Activated CD8-positive, alpha-beta memory T cell treated with anti-CD3 and anti-CD28 coated beads, Interleukin-2, amount 10 ng/mL, durations not matched to agents 7 days and 5 days (primary cell): ENCODE measurements around the gene CNOT8. TPM values are rescaled to one million over a fixed set of nuclear protein-coding genes. Genes with fewer than 3 reads are reported as not detected.

Experiments
- ATAC-seq: fragments of 150-1000 bp; cut with Tn5 transposase; one replicate; pipeline ENCODE4 v1.10.0; 2021; ENCODE audit warnings: moderate library complexity
- CTCF ChIA-PET: fragments of 350-600 bp; sonication (Branson Sonifier 250); formaldehyde crosslinking; loops from one replicate; lab custom pipeline; 2021; ENCODE audit warnings: antibody characterized with exemption; lab: Charles Lee
- DNase-seq: peaks from one replicate; pipeline ENCODE4 v3.0.0-alpha.2; 2020
- H3K27ac Mint-ChIP-seq: one replicate; pipeline ENCODE4 v1.8.0; 2021; ENCODE audit warnings: mild to moderate bottlenecking, mixed read lengths
- H3K27me3 Mint-ChIP-seq: one replicate; pipeline ENCODE4 v1.8.0; 2021; ENCODE audit warnings: mixed read lengths
- H3K36me3 Mint-ChIP-seq: one replicate; pipeline ENCODE4 v1.8.0; 2021; ENCODE audit warnings: mild to moderate bottlenecking, mixed read lengths
- H3K4me1 Mint-ChIP-seq: one replicate; pipeline ENCODE4 v1.8.0; 2021; ENCODE audit warnings: mixed read lengths
- H3K4me3 Mint-ChIP-seq: one replicate; pipeline ENCODE4 v1.8.0; 2021; ENCODE audit warnings: mild to moderate bottlenecking, moderate library complexity, mixed read lengths
- H3K9me3 Mint-ChIP-seq: one replicate; pipeline ENCODE4 v1.8.0; 2022; ENCODE audit warnings: low read depth, mixed read lengths
- total RNA-seq, 2 experiments: library from RNA; stranded (reverse); gene quantifications; one replicate each; pipeline ENCODE4 v1.2.3, GENCODE V29; 2021

Gene CNOT8
- 10 to 100 TPM; 61.6 to 62.4 TPM for total RNA-seq

GRCh38 chr5:154858297-154858971, at the start of gene CNOT8:
Gene CNOT8, plus strand, starts transcription at chr5:154858627. Its CDS starts 4,652 bp downstream, at chr5:154863279.
- Mint-ChIP-seq H3K9me3 (no peaks in the 10 kb centered on the region), H3K4me3 (peak within 1 kb of the TSS; percentile 93), H3K27ac (peak within 1 kb of the TSS; percentile 100), H3K4me1 (peaks cover 35% of the 10 kb centered on the region), H3K27me3 (no peaks in the 10 kb centered on the region), H3K36me3 (peaks cover 25% of the 10 kb centered on the region)
- DNase-seq = peak; percentile 98
- peak; percentile 84 for ATAC-seq
- CTCF ChIA-PET = interaction anchor here (1.1 to 1.4 kb wide), 3 partner anchors 9 to 79 kb away, joined by 3 to 4 read pairs (median 3); no protein-coding TSS in a partner anchor

GRCh38 chr5:154811239-154811638, 47.2 kb upstream of the CNOT8 start:
- Mint-ChIP-seq H3K4me1 (peaks cover 30% of the 10 kb centered on the region), H3K27me3 (no peaks in the 10 kb centered on the region), H3K36me3 (peaks cover 51% of the 10 kb centered on the region), H3K4me3 (no peak overlapping the region), H3K9me3 (no peaks in the 10 kb centered on the region), H3K27ac (no peak overlapping the region)
- DNase-seq = no peak
- no peak for ATAC-seq
- CTCF ChIA-PET = interaction anchor here (1.1 kb wide), 2 partner anchors 9 to 161 kb away, joined by 4 to 6 read pairs; no protein-coding TSS in a partner anchor

- peaks cover 51% of the 10 kb centered on the region for H3K36me3 Mint-ChIP-seq
- H3K9me3 Mint-ChIP-seq = no peaks in the 10 kb centered on the region
- CTCF ChIA-PET = interaction anchor here (1.1 kb wide), 2 partner anchors 10 to 162 kb away, joined by 4 to 6 read pairs; no protein-coding TSS in a partner anchor
- ATAC-seq = peak; percentile 70
- peaks cover 30% of the 10 kb centered on the region for H3K4me1 Mint-ChIP-seq
- peak; percentile 75 for DNase-seq
- peak overlapping the region; percentile 50 for H3K27ac Mint-ChIP-seq
- no peak overlapping the region for H3K4me3 Mint-ChIP-seq
- no peaks in the 10 kb centered on the region for H3K27me3 Mint-ChIP-seq
Measured at GRCh38 chr5:154811653-154812465, 46.6 kb upstream of the CNOT8 start.

GRCh38 chr5:154813158-154813557, 45.3 kb upstream of the CNOT8 start:
- peaks cover 55% of the 10 kb centered on the region for H3K36me3 Mint-ChIP-seq
- CTCF ChIA-PET = interaction anchor here (1.0 to 1.3 kb wide), 2 partner anchors 19 to 161 kb away, joined by 3 read pairs; no protein-coding TSS in a partner anchor
- H3K27me3 Mint-ChIP-seq = no peaks in the 10 kb centered on the region
- H3K27ac Mint-ChIP-seq = peak overlapping the region; percentile 79
- peaks cover 32% of the 10 kb centered on the region for H3K4me1 Mint-ChIP-seq
- DNase-seq (no peak), ATAC-seq (no peak)
- no peak overlapping the region for H3K4me3 Mint-ChIP-seq
- H3K9me3 Mint-ChIP-seq = no peaks in the 10 kb centered on the region

DNA sequence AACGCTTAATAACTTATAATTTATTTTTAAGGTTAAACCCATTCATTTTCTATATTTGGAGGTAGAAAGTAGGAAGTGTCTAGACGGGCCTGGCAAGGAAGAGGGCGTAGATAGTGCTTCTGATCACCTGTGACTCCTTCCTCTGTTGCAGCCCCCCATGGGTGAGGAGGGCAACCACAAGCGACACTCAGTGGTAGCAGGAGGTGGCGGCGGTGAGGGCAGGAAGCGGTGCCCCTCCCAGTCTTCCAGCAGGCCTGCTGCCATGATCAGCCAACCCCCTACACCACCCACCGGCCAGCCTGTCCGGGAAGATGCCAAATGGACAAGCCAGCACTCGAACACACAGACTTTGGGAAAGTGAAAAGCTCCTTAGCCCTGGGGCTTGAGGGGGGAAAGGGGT, 44.7 kb upstream of the CNOT8 start:
- Mint-ChIP-seq H3K27ac (peak overlapping the region; percentile 78), H3K4me1 (peaks cover 36% of the 10 kb centered on the region), H3K36me3 (peaks cover 50% of the 10 kb centered on the region), H3K27me3 (no peaks in the 10 kb centered on the region), H3K4me3 (no peak overlapping the region), H3K9me3 (no peaks in the 10 kb centered on the region)
- ATAC-seq (peak; percentile 64), DNase-seq (peak; percentile 72)
- CTCF ChIA-PET = interaction anchor here (1.0 to 1.3 kb wide), 2 partner anchors 18 to 162 kb away, joined by 3 read pairs; no protein-coding TSS in a partner anchor

DNA sequence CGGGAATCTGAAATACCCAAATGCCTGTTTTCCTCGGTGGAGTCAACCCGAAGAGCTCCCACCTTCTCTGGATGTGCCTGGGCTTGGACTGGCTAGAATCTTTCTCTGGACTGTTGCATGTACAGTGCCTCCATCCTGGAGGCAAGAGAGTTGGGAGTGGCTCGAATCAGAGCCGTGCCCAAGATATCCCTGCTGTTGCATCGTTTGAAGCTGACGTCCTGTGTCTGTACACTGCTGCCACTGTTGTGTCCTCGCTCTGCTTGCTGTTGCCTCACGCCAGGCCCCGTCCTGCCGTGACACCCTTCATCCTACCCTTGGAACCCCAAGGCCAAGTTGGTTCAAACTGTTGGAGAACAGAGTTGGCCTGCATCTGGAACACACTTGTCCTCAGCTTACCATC, 43.4 kb upstream of the CNOT8 start:
- H3K4me3 Mint-ChIP-seq = no peak overlapping the region

GRCh38 chr5:154815684-154816247, 42.7 kb upstream of the CNOT8 start:
- H3K36me3 Mint-ChIP-seq = peaks cover 43% of the 10 kb centered on the region
- no peaks in the 10 kb centered on the region for H3K27me3 Mint-ChIP-seq
- peak overlapping the region; percentile 40 for H3K27ac Mint-ChIP-seq
- ATAC-seq = no peak
- CTCF ChIA-PET = interaction anchor here (1.5 kb wide), 1 partner anchor 165 kb away, joined by 4 read pairs; no protein-coding TSS in a partner anchor
- no peaks in the 10 kb centered on the region for H3K9me3 Mint-ChIP-seq
- H3K4me1 Mint-ChIP-seq = peaks cover 46% of the 10 kb centered on the region
- no peak for DNase-seq
- no peak overlapping the region for H3K4me3 Mint-ChIP-seq

More for the DNA sequence above, 43.4 kb upstream of the CNOT8 start:
- Mint-ChIP-seq H3K27ac (peak overlapping the region; percentile 34), H3K9me3 (no peaks in the 10 kb centered on the region), H3K27me3 (no peaks in the 10 kb centered on the region), H3K36me3 (peaks cover 46% of the 10 kb centered on the region), H3K4me1 (peaks cover 46% of the 10 kb centered on the region)
- ATAC-seq (no peak), DNase-seq (no peak)
- CTCF ChIA-PET = no interaction called here

GRCh38 chr5:154816891-154817492, 41.4 kb upstream of the CNOT8 start:
- Mint-ChIP-seq H3K27ac (no peak overlapping the region), H3K27me3 (no peaks in the 10 kb centered on the region), H3K4me1 (peaks cover 47% of the 10 kb centered on the region), H3K36me3 (peaks cover 38% of the 10 kb centered on the region), H3K4me3 (no peak overlapping the region), H3K9me3 (no peaks in the 10 kb centered on the region)
- ATAC-seq (no peak), DNase-seq (no peak)
- CTCF ChIA-PET = interaction anchor here (1.5 kb wide), 1 partner anchor 166 kb away, joined by 4 read pairs; no protein-coding TSS in a partner anchor

- no peaks in the 10 kb centered on the region for H3K9me3 Mint-ChIP-seq
- DNase-seq = no peak
- CTCF ChIA-PET = no interaction called here
- H3K4me1 Mint-ChIP-seq = peaks cover 40% of the 10 kb centered on the region
- no peak for ATAC-seq
- H3K27me3 Mint-ChIP-seq = no peaks in the 10 kb centered on the region
- no peak overlapping the region for H3K27ac Mint-ChIP-seq
- H3K4me3 Mint-ChIP-seq = no peak overlapping the region
- peaks cover 34% of the 10 kb centered on the region for H3K36me3 Mint-ChIP-seq
Measured at GRCh38 chr5:154817815-154818214, 40.6 kb upstream of the CNOT8 start.

DNA sequence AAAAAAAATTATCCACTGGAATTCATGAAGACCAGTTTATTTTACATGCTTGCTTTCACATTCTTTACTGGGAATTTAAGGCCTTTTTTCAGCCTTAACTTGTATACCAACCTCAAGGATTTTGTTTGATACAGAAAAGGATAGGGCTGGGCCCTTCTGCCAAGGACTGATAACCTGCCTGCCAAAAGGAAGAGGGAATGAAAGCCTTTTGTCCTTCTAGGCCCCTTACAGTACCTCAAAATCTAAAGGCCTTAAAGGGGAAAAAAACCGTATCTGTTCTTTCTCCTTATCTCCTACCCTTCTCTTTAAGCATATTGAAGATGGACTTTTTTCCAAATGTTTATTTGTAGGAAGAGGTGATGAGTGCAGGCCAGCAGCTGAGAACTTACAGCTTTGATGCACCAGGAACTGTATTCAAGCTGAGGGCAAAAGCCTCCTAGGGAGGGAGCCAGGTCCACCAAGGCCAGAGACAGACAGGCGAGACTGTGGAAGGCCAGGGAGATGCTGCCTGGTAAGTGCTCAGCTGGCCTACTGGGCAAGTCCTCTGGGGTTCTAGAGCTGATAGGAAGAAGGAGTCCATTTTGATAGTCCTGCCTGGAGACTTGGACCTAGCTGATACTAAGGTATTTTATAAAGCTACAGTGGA, 39.8 kb upstream of the CNOT8 start:
- peaks cover 29% of the 10 kb centered on the region for H3K36me3 Mint-ChIP-seq
- CTCF ChIA-PET = interaction anchor here (1.0 to 1.3 kb wide), 2 partner anchors 16 to 168 kb away, joined by 3 to 6 read pairs; no protein-coding TSS in a partner anchor
- H3K4me3 Mint-ChIP-seq = no peak overlapping the region
- no peaks in the 10 kb centered on the region for H3K27me3 Mint-ChIP-seq
- peaks cover 33% of the 10 kb centered on the region for H3K4me1 Mint-ChIP-seq
- no peak for DNase-seq
- H3K9me3 Mint-ChIP-seq = no peaks in the 10 kb centered on the region
- no peak overlapping the region for H3K27ac Mint-ChIP-seq
- ATAC-seq = no peak

DNA sequence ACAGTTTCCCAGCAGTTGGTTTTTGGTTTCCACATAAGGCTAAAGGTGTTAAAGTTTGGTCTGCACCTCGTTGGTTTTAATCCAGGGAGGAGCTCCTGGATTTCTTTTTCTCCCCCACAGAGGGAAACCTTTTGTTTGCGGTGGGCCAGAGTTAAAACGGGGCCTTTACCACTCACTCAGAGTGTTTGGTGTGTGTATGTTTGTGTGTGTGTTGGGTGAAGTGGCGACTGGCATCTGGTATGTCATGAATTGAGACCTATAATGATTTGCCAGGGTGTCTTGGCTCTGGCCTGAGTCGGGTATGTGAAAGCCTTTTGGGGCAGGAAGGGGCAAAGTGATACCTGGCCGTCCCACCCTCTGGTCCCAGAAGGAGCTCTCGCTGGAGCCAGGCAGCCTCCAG, 38.9 kb upstream of the CNOT8 start:
- Mint-ChIP-seq H3K27me3 (no peaks in the 10 kb centered on the region), H3K4me3 (no peak overlapping the region), H3K36me3 (peaks cover 26% of the 10 kb centered on the region), H3K27ac (peak overlapping the region; percentile 55), H3K4me1 (peaks cover 29% of the 10 kb centered on the region), H3K9me3 (no peaks in the 10 kb centered on the region)
- CTCF ChIA-PET = interaction anchor here (0.9 to 1.3 kb wide), 3 partner anchors 15 to 169 kb away, joined by 3 to 6 read pairs (median 3); no protein-coding TSS in a partner anchor
- ATAC-seq (no peak), DNase-seq (no peak)

- H3K27me3 Mint-ChIP-seq = no peaks in the 10 kb centered on the region
- no peak overlapping the region for H3K27ac Mint-ChIP-seq
- no peak overlapping the region for H3K4me3 Mint-ChIP-seq
- no peaks in the 10 kb centered on the region for H3K9me3 Mint-ChIP-seq
- peaks cover 19% of the 10 kb centered on the region for H3K36me3 Mint-ChIP-seq
- CTCF ChIA-PET = no interaction called here
- no peak for DNase-seq
- peaks cover 24% of the 10 kb centered on the region for H3K4me1 Mint-ChIP-seq
- ATAC-seq = no peak
Measured at GRCh38 chr5:154820383-154820782, 38.0 kb upstream of the CNOT8 start.
